ENCODE results near the gene ABCA6. TPM values are rescaled to one million over a fixed set of nuclear protein-coding genes. Genes with fewer than 3 reads are reported as not detected.
"Not testable (repeated sequence)": the region's sequence is repeated elsewhere in the genome, so short reads cannot be mapped to it uniquely, and the experiment has no call there.

The ABCA6 gene
- total and polyA plus RNA-seq, 2 of the 13 experiments (the other 11 are each of a cell fraction or from before 2014, with no cell fraction given): 0.05 to 0.11 TPM

DNA sequence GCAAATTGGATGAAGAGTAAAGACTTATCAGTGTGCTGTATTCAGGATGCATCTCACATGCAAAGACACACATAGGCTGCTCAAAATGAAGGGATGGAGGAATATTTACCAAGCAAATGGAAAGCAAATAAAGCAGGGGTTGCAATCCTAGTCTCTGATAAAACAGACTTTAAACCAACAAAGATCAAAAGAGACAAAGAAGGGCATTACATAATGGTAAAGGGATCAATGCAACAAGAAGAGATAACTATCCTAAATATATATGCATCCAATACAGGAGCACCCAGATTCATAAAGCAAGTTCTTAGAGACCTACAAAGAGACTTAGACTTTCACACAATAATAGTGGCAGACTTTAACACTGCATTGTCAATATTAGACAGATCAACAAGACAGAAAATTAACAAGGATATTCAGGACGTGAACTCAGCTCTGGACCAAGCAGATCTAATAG, 68.9 kb downstream of the ABCA6 start (continued):
- TF ChIP-seq ZNF747 (CRISPR knock-in tag; IDR thresholded peaks at IDR 0.05; ENCODE audit: borderline replicate concordance): peak; percentile 53; the same call in 1 of the 2 replicates
- TF ChIP-seq IKZF5 (CRISPR knock-in tag; IDR thresholded peaks at IDR 0.05): peak; percentile 22; the same call in 1 of the 2 replicates
- peak; percentile 68; the same call in 1 of the 2 replicates for TF ChIP-seq SMAD3 (CRISPR knock-in tag; IDR thresholded peaks at IDR 0.05)
- peak; percentile 92 for TF ChIP-seq TBX3 (IDR thresholded peaks at IDR 0.05; ENCODE audit: borderline replicate concordance)
- TF ChIP-seq THAP11 (CRISPR knock-in tag; IDR thresholded peaks at IDR 0.05): peak; percentile 73; the same call in 1 of the 2 replicates
- TF ChIP-seq ZSCAN5A (CRISPR knock-in tag; IDR thresholded peaks at IDR 0.05; ENCODE audit: borderline replicate concordance): peak; percentile 93; the same call in 1 of the 2 replicates
- peak; percentile 69 for TF ChIP-seq ZMYM2 (CRISPR knock-in tag; IDR thresholded peaks at IDR 0.05)
- TF ChIP-seq SP5 (CRISPR knock-in tag; IDR thresholded peaks at IDR 0.05; ENCODE audit: borderline replicate concordance, low read depth): peak; percentile 74
- peak; percentile 95 for TF ChIP-seq LCORL (IDR thresholded peaks at IDR 0.05)
- peak; percentile 75 for TF ChIP-seq LCORL (CRISPR knock-in tag; IDR thresholded peaks at IDR 0.05)
- TF ChIP-seq SNAPC2 (CRISPR knock-in tag; IDR thresholded peaks at IDR 0.05): peak; percentile 69; the same call in 1 of the 2 replicates
- TF ChIP-seq TCF7 (IDR thresholded peaks at IDR 0.05; ENCODE audit: low read depth): peak; percentile 95
- peak; percentile 54; the same call in 1 of the 2 replicates for TF ChIP-seq KAT7 (CRISPR knock-in tag; IDR thresholded peaks at IDR 0.05; ENCODE audit: borderline replicate concordance)
- TF ChIP-seq ZFP36L1 (CRISPR knock-in tag; IDR thresholded peaks at IDR 0.05): peak; percentile 55; the same call in 1 of the 2 replicates
- peak; percentile 90 for TF ChIP-seq RXRB (CRISPR knock-in tag; IDR thresholded peaks at IDR 0.05; ENCODE audit: borderline replicate concordance)
- TF ChIP-seq FOXO1 (CRISPR knock-in tag; IDR thresholded peaks at IDR 0.05): peak; percentile 77; the same call in 1 of the 2 replicates
- peak; percentile 80; the same call in 1 of the 2 replicates for TF ChIP-seq KAT8 (CRISPR knock-in tag; IDR thresholded peaks at IDR 0.05)
- TF ChIP-seq FOXP4 (CRISPR knock-in tag; IDR thresholded peaks at IDR 0.05): peak; percentile 95
- peak; percentile 70; the same call in 1 of the 2 replicates for TF ChIP-seq JUNB (CRISPR knock-in tag; IDR thresholded peaks at IDR 0.05; ENCODE audit: borderline replicate concordance)
- peak; percentile 46 for TF ChIP-seq GABPB1 (CRISPR knock-in tag; IDR thresholded peaks at IDR 0.05)
- TF ChIP-seq, protein P1, sequence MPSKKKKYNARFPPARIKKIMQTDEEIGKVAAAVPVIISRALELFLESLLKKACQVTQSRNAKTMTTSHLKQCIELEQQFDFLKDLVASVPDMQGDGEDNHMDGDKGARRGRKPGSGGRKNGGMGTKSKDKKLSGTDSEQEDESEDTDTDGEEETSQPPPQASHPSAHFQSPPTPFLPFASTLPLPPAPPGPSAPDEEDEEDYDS (CRISPR knock-in tag; IDR thresholded peaks at IDR 0.05): peak; percentile 37
- 0 out of 2 replicates have a peak, but pooled peaks have one; percentile 47 for TF ChIP-seq HOXA3 (CRISPR knock-in tag; IDR thresholded peaks at IDR 0.05)
- peak; percentile 58; the same call in 1 of the 2 replicates for TF ChIP-seq MLX (CRISPR knock-in tag; IDR thresholded peaks at IDR 0.05)
- TF ChIP-seq CREB1 (IDR thresholded peaks at IDR 0.05): not testable (repeated sequence)
- TF ChIP-seq CREB1 (CRISPR knock-in tag; IDR thresholded peaks at IDR 0.05): peak; percentile 66
- TF ChIP-seq ATF1 (CRISPR knock-in tag; IDR thresholded peaks at IDR 0.05): peak; percentile 56; the same call in 1 of the 2 replicates
- TF ChIP-seq ZNF775 (CRISPR knock-in tag; IDR thresholded peaks at IDR 0.05; ENCODE audit: borderline replicate concordance): 0 out of 2 replicates have a peak, but pooled peaks have one; percentile 44

Data from HepG2 (cell line).